Measurements from ENCODE around the gene SEC24B. TPM values are rescaled to one million over a fixed set of nuclear protein-coding genes. Genes with fewer than 3 reads are reported as not detected.

Gene SEC24B
- total and polyA plus RNA-seq, 2 experiments from 2014 or later, result 9.4 to 32.8 TPM

GRCh38 chr4:109434007-109434971 is 674 bp downstream of the SEC24B start:
- Histone ChIP-seq H3K36me3 (ENCODE audit: insufficient read depth) (no peaks in the 10 kb centered on the region), H3K4me1 (ENCODE audit: insufficient read depth) (peaks cover 20% of the 10 kb centered on the region), H4K20me1 (replicated peaks; ENCODE audit: insufficient read depth) (peaks cover 37% of the 10 kb centered on the region), H3K4me3 (peak overlapping the region; percentile 90), H3K9me2 (ENCODE audit: insufficient read depth) (no peaks in the 10 kb centered on the region), H3K27ac (ENCODE audit: low read depth) (peak overlapping the region; percentile 75; the same call in 1 of the 2 replicates), H3K79me2 (replicated peaks; ENCODE audit: insufficient read depth) (peaks cover 52% of the 10 kb centered on the region), H2AFZ (peak overlapping the region; percentile 35; the same call in 1 of the 2 replicates), H3K4me2 (peak overlapping the region; percentile 97), H3F3A (replicated peaks; ENCODE audit: low read depth) (no peaks in the 10 kb centered on the region), H3K27me3 (ENCODE audit: insufficient read depth) (no peaks in the 10 kb centered on the region)
- no peak overlapping the region for H3K27ac Mint-ChIP-seq
- H3K9me3 Mint-ChIP-seq, result no peaks in the 10 kb centered on the region
- peaks cover 4% of the 10 kb centered on the region for H3K27me3 Mint-ChIP-seq (ENCODE audit: insufficient read depth, low read depth, poor library complexity)
- peaks cover 4% of the 10 kb centered on the region; the same call in 2 of the 3 replicates for H3K36me3 Mint-ChIP-seq (ENCODE audit: low read depth)
- DNase-seq (ENCODE audit: low spot score) (peak; percentile 50), ATAC-seq (peak; percentile 54)
- peak overlapping the region; percentile 80 for H3K4me3 Mint-ChIP-seq
- TF ChIP-seq CTCF (conservative IDR thresholded peaks at IDR 0.05; ENCODE audit: low read depth in 2 of 2) (no peak), JUNB (IDR thresholded peaks at IDR 0.05; ENCODE audit: unreplicated experiment) (no peak), NANOG (IDR thresholded peaks at IDR 0.05; ENCODE audit: borderline replicate concordance) (no peak), EZH2phosphoT487 (IDR thresholded peaks at IDR 0.05; ENCODE audit: unreplicated experiment) (no peak), ZNF114 (CRISPR knock-in tag; IDR thresholded peaks at IDR 0.05) (no peak), EZH2 (IDR thresholded peaks at IDR 0.05; ENCODE audit: low read depth, unreplicated experiment) (no peak), POLR2AphosphoS5 (IDR thresholded peaks at IDR 0.05; ENCODE audit: low read depth) (no peak; the same call in 1 of the 2 replicates), REST (IDR thresholded peaks at IDR 0.05; ENCODE audit: unreplicated experiment) (no peak), ZNF462 (CRISPR knock-in tag; IDR thresholded peaks at IDR 0.05) (no peak), CREB1 (CRISPR knock-in tag; IDR thresholded peaks at IDR 0.05; ENCODE audit: low read depth) (no peak), STAT1 (IDR thresholded peaks at IDR 0.05; ENCODE audit: unreplicated experiment) (no peak)
- peaks cover 47% of the 10 kb centered on the region for H3K4me1 Mint-ChIP-seq

Measured in GM23338 (cell line).